Lung microvascular endothelial cell (primary cell): ENCODE measurements around the gene ZHX3. TPM values are rescaled to one million over a fixed set of nuclear protein-coding genes. Genes with fewer than 3 reads are reported as not detected.
"Not testable (repeated sequence)": the region's sequence is repeated elsewhere in the genome, so short reads cannot be mapped to it uniquely, and the experiment has no call there.

ENCODE experiments used
- DNase-seq, 2 donors: peaks; one replicate each; pipeline versions ENCODE4 v3.0.0 to v3.0.0-alpha.2; 2010; ENCODE audit warnings: low read depth in 2 of 2
- total RNA-seq: library from RNA; depleted of rRNA; stranded (reverse); fragments of >200 nt; gene quantifications from 2 replicates; pipeline ENCODE4 v1.2.1, GENCODE V29; 2014

The ZHX3 gene
- total RNA-seq, 1 donor from 2014 or later, result 6.5 TPM

GRCh38 chr20:41334443-41335421 is 17.2 kb upstream of the ZHX3 start:
- peak in 1 of 2 donors; percentile 38 for DNase-seq

GRCh38 chr20:41334036-41334435 is 16.5 kb upstream of the ZHX3 start:
- DNase-seq, result no peak

DNA sequence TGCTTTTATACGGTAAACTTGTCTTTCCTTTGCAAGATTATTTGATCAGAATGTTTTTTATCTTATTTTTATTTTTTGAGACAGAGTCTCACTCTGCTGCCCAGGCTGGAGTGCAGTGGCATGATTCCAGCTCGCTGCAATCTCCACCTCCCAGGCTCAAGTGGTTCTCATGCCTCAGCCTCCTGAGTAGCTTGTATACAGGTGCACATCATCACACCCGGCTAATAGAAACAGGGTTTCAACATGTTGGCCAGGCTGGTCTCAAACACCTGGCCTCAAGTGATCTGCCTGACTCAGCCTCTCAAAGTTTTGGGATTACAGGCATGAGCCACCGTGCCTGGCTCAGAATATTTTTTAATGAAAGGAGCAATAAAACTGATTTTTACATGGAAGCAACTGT is 14.2 kb upstream of the ZHX3 start:
- no peak for DNase-seq

- no peak for DNase-seq
Measured at GRCh38 chr20:41330941-41331340, 13.4 kb upstream of the ZHX3 start.

DNA sequence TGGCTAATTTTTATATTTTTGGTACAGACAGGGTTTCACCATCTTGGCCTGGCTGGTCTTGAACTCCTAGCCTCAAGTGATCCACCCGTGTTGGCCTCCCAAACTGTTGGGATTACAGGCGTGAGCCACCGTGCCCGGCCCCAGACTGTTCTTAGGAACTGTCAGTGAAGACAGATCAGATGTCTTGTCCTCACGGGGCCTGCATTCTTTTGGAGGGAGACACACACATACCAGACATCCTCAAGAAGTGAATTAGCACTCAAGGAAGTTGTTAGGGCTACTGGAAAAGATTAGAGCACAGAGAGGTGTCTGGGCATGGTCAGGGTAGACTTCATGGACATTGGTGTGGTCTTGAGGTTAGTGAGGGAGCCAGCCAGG is 12.8 kb upstream of the ZHX3 start:
- no peak for DNase-seq

- DNase-seq, result peak; percentile 96 to 98
Measured at GRCh38 chr20:41329435-41330342, 12.2 kb upstream of the ZHX3 start.

GRCh38 chr20:41327178-41327577 is 9.6 kb upstream of the ZHX3 start:
- no peak for DNase-seq

DNA sequence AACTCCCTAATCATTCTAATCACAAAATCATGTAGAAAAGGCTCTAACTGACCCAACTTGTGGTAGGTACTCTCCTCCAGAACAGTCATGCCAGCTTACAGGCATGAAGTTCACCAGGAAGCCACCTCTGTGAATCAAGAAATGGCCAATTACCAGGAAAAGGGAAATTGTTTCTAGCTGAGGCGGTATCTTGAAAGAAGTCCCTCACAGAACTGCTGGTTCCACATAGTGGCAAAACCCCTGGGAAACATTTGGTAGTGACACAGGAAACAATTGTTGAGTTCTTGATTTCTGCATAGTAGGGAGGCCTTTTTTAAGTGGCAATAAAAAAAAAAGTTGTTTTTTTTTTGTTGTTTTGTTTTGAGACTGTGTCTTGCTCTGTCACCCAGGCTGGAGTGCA is 3.4 kb upstream of the ZHX3 start:
- no peak for DNase-seq

DNA sequence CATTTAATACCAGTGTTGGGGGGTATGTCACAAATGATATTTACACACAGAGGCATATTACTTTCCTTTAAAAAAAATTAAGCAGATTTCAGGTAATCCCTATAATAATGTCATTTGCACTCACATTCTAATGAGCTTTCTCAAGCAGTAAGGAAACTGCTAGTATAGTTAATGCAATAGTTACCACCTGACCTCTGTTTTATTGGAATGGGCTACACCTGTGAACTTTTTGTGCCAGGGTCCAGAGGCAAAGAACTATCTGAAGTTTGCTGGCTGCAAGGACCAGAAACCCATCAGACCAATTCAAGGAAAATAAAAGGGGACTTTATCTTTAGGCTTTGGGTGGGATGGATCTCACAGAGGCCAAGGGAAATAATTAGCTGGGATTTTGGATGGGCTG is 2.9 kb upstream of the ZHX3 start:
- DNase-seq, result no peak

DNA sequence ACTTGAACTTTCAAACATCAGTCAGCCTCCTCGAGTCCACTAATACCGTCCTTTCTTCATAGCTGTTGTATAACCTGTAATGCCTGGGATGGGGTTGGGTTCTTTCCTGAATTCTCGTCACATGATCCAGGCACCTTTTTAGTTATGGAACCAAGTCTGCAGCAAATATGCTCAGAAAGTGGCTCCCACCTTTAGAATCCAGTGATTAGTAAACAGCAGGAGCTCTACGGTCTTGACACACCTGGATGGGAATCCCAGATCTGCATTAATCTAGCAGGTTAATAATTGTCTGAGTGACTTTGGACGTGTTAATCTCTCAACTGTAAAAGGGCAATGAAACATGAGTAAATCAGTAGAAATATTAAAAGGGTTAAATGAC is 729 bp upstream of the ZHX3 start:
- no peak for DNase-seq

GRCh38 chr20:41316602-41317545 is 657 bp downstream of the ZHX3 start:
- DNase-seq, result peak; percentile 61 to 70

DNA sequence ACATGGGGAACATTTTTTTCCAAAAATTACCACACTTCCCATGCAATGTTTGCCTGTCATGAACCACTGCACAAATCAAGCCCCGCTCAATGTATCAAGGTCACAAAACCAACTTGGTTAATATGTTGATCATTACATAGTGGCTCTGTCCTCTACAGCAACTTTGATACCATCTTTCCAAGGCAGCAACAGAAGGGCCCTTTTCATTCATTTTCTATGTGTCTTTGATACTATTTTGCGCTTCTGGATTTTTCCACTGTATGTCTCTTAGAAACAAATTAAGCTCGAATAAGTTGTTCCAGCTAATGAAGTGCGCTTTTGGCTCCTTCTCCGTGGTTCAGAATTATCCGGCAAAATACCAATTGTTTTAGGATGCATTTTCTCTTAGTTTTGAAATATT is 1.5 kb downstream of the ZHX3 start:
- no peak for DNase-seq

GRCh38 chr20:41314386-41314785 is 3.1 kb downstream of the ZHX3 start:
- DNase-seq, result no peak

DNA sequence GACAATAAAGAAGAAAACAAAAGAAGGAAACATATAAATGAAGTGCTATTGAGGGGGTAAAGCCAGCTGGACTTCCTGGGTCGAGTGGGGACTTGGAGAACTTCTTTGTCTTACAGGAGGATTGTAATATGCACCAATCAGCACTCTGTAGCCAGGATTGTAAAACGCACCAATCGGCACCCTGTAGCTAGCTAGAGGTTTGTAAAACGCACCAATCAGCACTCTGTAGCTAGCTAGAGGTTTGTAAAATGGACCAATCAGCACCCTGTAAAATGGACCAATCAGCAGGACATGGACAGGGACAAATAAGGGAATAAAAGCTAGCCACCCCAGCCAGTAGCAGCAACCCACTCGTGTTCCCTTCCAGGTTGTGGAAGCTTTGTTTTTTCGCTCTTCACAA is 5.5 kb downstream of the ZHX3 start:
- DNase-seq, result not testable (repeated sequence)

DNA sequence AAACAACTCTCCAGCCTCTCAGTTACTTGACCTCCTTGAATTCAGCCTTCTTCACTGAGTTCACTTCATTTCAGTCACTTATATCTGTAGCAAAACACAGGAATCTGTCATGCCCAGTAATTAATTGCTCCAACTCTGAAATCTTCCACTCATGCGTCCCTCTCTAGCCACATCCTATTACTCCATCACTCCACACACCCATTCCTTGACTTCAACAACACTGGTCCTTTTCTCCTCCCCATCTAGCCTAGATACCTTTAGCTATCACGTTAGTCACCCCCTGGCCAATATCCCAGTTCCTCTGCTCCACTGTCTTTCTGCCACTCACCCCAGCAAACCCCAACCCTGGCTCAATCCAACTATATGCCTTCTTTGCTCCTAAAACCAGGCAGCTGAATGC is 7.7 kb downstream of the ZHX3 start:
- peak in 1 of 2 donors; percentile 32 for DNase-seq

GRCh38 chr20:41308726-41309413 is 8.7 kb downstream of the ZHX3 start:
- peak; percentile 14 to 69 for DNase-seq

DNA sequence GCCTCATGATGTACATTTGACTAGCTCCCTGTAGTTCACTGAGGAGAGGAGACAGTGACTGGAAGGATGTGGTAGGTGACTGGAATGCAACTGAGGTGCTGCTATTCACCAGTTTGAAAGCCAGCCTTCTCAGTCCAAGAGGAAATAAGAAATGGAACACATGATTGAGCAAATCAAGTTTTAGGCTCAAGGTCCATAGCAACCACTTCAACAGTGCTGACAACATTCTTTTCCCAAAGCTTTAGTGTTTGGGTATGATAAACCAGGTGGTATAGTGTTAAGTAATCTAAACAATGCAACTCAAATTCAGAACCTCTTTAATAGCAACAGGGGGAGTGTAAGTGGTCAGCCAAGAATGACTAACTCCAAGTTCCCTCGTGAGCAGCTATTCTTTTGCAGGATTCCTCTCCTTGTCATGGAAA is 9.2 kb downstream of the ZHX3 start:
- DNase-seq, result peak; percentile 52 to 80

DNA sequence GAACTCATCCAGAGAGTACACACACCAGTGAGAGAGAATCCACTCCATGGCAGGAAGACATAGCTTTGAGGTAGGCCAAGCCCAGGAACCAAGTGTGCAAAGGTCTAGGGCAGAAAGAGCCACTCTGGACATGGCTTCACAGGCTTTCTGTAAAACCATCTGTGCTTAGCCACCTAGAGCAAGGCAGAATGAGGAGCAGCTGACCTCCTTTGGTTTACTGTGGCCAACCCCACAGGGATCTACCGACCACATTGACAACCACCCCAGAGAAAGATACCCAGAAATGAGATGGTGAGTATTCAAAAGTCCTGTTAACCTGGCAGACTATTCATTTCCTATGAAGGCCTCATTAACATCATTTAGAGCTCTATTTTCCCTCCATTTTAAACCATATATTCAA is 10.5 kb downstream of the ZHX3 start:
- DNase-seq, result no peak

GRCh38 chr20:41306061-41306727 is 11.3 kb downstream of the ZHX3 start:
- DNase-seq, result no peak
